SK-N-SH treated with all-trans-retinoic acid at 6 μM for 48 hours (cell line): ENCODE data around the gene CLEC16A.

Source experiments
- RARB ChIP-seq: fragments of 250-450 bp; sonication (Bioruptor Pico); IDR thresholded peaks from 2 replicates; pipeline ENCODE4 v1.8.0; 2021; ENCODE audit warnings: mild to moderate bottlenecking, moderate library complexity
- SNAI2 ChIP-seq: fragments of 250-450 bp; sonication (Bioruptor Pico); IDR thresholded peaks from 2 replicates; pipeline ENCODE4 v1.5.0; 2020; ENCODE audit warnings: mild to moderate bottlenecking, moderate library complexity
- TF ChIP-seq, protein P1 (sequence below): fragments of 250-450 bp; sonication (Bioruptor Pico); IDR thresholded peaks from 2 replicates; pipeline ENCODE4 v1.5.1; 2020; ENCODE audit warnings: low read depth, mild to moderate bottlenecking, moderate library complexity
- TF ChIP-seq, protein P2 (sequence below): fragments of 250-450 bp; sonication (Bioruptor Pico); IDR thresholded peaks from 2 replicates; pipeline ENCODE4 v1.8.0; 2020; ENCODE audit warnings: mild to moderate bottlenecking, moderate library complexity, borderline replicate concordance

GRCh38 chr16:11030990-11031510 lies 86.7 kb downstream of the CLEC16A start:
- TF ChIP-seq, protein P1, sequence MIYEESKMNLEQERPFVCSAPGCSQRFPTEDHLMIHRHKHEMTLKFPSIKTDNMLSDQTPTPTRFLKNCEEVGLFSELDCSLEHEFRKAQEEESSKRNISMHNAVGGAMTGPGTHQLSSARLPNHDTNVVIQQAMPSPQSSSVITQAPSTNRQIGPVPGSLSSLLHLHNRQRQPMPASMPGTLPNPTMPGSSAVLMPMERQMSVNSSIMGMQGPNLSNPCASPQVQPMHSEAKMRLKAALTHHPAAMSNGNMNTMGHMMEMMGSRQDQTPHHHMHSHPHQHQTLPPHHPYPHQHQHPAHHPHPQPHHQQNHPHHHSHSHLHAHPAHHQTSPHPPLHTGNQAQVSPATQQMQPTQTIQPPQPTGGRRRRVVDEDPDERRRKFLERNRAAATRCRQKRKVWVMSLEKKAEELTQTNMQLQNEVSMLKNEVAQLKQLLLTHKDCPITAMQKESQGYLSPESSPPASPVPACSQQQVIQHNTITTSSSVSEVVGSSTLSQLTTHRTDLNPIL = no peak
- TF ChIP-seq SNAI2 (no peak), RARB (no peak)
- TF ChIP-seq, protein P2, sequence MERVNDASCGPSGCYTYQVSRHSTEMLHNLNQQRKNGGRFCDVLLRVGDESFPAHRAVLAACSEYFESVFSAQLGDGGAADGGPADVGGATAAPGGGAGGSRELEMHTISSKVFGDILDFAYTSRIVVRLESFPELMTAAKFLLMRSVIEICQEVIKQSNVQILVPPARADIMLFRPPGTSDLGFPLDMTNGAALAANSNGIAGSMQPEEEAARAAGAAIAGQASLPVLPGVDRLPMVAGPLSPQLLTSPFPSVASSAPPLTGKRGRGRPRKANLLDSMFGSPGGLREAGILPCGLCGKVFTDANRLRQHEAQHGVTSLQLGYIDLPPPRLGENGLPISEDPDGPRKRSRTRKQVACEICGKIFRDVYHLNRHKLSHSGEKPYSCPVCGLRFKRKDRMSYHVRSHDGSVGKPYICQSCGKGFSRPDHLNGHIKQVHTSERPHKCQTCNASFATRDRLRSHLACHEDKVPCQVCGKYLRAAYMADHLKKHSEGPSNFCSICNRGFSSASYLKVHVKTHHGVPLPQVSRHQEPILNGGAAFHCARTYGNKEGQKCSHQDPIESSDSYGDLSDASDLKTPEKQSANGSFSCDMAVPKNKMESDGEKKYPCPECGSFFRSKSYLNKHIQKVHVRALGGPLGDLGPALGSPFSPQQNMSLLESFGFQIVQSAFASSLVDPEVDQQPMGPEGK (CRISPR knock-in tag) = no peak
